Stomach (tissue), 4 donors: Measurements from ENCODE around the gene UXS1.

Source experiments
- CTCF ChIP-seq, 7 experiments: fragments of 450-650 bp in 4 of 7; fragments of 200-600 bp in 3 of 7; sonication (generic) in 3 of 7; IDR thresholded peaks; one replicate each; pipeline ENCODE4 v1.5.1; 2016 to 2019; ENCODE audit warnings: antibody characterized with exemption in 7 of 7, control low read depth in 2 of 7, mild to moderate bottlenecking in 1 of 7
- EP300 ChIP-seq: sonication (generic); formaldehyde crosslinking; IDR thresholded peaks from one replicate; pipeline ENCODE4 v1.6.1; 2017; ENCODE audit warnings: antibody characterized with exemption
- POLR2AphosphoS5 ChIP-seq, 3 donors: sonication (generic); formaldehyde crosslinking; IDR thresholded peaks; one replicate each; pipeline ENCODE4 v1.6.1; 2016; ENCODE audit warnings: antibody characterized with exemption in 3 of 3

DNA sequence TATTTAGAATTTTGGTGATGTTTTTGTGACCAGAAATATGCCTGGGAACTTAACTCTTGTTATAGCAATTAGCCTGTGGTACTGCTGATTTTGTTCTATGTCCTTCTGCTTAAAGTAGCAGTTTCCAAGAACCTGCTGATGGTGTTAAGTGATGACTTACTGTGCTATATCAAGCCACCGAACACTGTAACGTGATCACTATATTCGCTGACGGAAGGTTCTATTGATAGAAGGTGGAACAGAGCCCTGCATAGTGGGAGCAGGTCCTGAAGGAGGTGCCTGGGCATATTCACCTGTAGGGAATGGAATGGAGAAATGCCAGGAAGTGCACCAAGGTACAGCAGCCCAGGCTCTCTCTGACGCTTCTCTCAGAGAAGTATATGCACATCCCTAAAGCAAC, 76.8 kb downstream of the UXS1 start:
- TF ChIP-seq CTCF (IDR thresholded peaks at IDR 0.05) (no peak), EP300 (no peak), POLR2AphosphoS5 (IDR thresholded peaks at IDR 0.05) (no peak)
